Activated T-cell treated with anti-CD3 and anti-CD28 coated beads, Interleukin-2, amount 50 U/mL, for 48 hours (primary cell): ENCODE data around the gene TBCD.
A peak's percentile ranks its signal among the peaks of the same experiment; 100 is the strongest.
"Not testable (repeated sequence)": the region's sequence is repeated elsewhere in the genome, so short reads cannot be mapped to it uniquely, and the experiment has no call there.

ENCODE experiments used
- DNase-seq, 2 experiments: peaks; one replicate each; pipeline ENCODE4 v3.0.0-alpha.2; 2020

TBCD gene

GRCh38 chr17:82767041-82767754 is 15.3 kb downstream of the TBCD start:
- DNase-seq: peak; percentile 62 to 66

DNA sequence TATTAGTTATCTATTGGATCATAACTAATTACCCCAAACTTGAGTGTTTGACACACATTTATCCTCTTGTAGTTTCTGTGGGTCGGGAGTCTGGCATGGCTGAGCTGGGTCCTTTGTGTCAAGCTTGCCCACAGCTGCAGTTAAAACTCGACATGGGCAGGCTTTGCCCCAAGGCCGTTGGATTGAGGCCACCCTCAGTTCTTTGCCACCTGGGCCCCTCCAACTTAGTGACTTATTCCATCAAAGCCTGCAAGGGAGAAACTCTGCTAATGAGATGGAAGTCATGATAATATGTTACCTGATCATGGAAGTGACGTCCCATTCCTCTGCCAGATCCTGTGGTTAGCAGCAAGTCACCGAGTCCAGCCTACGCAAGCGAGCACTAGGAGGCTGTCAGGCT is 17.2 kb downstream of the TBCD start:
- DNase-seq: no peak

DNA sequence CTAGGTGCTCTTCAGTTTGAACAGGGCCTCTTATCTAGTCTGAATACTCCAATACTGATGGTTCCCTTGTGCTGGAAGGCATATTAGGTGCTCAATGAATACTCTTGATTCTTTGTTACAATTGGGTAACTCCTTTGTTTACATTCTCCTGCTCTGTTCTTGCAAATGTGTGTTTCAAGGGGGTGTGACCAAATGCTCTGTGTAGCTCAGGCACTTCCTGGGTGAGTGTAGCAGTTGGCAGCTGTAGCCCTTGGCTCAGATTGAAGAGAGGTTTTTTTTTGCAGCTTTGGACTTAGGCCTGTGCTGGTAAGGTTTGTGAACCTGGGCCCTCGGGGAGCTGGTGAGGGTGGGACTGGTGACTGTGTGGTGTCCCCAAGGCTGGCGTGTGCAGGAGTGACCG is 20.2 kb downstream of the TBCD start:
- DNase-seq: no peak

- DNase-seq: not testable (repeated sequence)
These were observed 22.6 kb downstream of the TBCD start for GRCh38 chr17:82774456-82774855.

- peak; percentile 58 to 68 for DNase-seq
These were observed 23.3 kb downstream of the TBCD start for GRCh38 chr17:82775001-82775823.

GRCh38 chr17:82776454-82776853 is 24.6 kb downstream of the TBCD start:
- no peak for DNase-seq

- DNase-seq: not testable (repeated sequence)
These were observed 26.0 kb downstream of the TBCD start for GRCh38 chr17:82777778-82778375.

- DNase-seq: no peak
These were observed 27.7 kb downstream of the TBCD start for GRCh38 chr17:82779541-82779940.

- no peak for DNase-seq
These were observed 28.3 kb downstream of the TBCD start for GRCh38 chr17:82780195-82780594.

DNA sequence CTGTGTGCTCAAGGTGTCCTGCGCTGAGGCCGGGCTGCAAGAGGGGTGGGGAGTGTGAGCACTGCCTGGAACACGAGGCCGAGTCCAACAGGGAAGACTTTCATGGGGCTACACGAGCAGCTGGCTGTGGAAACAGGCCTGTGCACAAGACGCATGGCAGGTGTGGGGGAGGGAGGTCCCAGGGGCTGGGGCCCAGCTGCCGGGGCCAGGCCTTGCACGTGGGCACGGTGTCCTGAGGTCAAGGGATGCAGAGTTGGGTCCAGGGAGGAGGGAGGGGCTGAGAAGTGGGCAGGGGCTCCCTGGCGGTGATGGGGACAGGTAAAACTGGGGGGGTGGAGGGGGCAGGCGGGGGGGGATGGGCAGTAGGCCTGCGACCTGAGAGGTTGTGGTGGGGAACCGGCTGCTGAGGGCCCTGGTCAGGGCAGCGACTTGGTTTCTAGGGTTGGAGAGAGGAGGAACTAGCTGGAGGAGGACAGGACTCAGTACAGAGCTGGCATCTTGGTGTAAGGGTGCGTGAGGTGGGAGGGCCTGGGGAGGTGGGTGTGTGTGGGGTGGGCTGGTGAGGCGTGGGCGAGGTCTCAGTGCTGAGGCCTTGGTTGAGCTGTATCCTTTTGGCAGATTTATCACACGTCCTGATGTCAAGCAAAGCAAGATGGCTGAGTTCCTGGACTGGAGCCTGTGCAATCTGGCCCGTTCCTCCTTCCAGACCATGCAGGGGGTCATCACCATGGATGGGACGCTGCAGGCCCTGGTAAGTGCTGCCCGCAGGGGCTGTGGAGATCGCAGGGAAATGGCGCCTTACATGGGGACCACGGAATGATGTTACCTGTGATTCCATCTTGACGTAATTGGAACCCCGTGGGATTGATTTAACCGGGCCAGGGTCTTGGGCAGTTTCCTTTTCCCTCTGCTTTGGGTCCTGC is 29.4 kb downstream of the TBCD start:
- DNase-seq: no peak

DNA sequence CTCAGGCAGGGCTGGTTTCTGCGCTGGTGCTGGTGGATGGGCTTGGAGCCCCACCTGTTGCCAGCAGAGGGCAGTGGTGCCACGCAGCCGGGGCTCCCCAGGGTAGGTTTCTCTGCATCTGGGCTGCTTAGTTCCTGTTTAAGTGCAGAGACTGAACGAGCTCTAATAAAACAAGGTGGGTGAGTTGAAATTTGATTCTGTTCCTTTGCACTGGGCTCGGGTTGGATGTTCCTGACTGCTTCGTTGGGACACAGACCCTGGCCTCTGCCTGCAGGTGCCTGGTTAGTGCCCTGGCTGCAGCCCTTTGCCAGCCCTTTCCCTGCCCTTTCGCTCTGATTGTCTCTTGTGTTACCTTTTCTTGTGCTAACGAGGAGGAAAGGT is 30.0 kb downstream of the TBCD start:
- peak; percentile 86 to 88 for DNase-seq

DNA sequence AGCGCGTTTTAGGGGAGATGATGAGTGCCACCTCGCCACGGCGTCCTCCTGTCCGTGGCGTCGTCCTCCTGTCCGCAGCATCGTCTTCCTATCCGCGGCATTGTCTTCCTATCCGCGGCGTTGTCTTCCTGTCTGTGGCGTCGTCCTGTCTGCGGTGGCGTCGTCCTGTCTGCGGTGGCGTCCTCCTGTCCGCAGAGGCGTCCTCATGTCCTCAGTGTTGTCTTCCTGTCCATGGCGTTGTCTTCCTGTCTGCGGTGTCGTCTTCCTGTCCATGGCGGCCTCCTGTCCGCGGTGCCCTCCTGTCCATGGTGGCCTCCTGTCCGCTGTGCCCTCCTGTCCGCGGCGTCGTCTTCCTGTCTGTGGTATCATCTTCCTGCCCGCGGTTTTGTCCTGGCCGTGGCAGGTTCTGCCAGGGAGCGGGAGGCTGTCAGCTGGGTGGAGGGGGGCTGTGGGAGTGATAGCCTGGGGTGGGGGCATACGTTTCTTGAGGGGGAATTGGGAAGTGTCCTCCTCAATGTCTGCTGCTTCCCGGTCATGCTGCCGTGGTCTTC is 30.9 kb downstream of the TBCD start:
- no peak for DNase-seq

DNA sequence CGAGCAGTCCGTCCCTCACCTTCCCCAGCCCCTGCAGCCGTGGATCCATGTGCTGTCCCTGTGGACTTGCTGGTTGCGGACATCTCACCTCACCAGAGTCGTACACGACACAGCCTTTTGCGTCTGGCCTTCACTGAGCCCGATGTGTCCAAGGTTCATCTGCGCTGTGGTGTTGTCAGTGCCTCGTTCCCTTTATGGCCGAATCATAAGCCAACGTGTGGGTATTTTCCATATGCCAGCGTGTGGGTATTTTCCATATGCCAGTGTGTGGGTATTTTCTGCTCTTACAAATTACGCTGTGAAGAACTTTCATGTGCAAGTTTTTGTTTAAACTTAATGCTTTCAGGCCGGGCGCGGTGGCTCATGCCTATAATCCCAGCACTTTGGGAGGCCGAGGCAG is 31.6 kb downstream of the TBCD start:
- DNase-seq: no peak

DNA sequence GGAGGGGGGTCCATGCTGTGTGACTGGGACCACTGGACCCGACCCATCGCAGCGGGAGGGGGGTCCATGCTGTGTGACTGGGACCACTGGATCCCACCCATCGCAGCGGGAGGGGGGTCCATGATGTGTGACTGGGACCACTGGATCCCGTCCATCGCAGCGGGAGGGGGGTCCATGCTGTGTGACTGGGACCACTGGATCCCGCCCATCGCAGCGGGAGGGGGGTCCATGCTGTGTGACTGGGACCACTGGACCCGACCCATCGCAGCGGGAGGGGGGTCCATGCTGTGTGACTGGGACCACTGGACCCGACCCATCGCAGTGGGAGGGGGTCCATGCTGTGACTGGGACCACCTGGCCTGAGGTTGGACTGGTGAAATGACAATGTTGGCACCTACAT is 33.7 kb downstream of the TBCD start:
- not testable (repeated sequence) for DNase-seq

DNA sequence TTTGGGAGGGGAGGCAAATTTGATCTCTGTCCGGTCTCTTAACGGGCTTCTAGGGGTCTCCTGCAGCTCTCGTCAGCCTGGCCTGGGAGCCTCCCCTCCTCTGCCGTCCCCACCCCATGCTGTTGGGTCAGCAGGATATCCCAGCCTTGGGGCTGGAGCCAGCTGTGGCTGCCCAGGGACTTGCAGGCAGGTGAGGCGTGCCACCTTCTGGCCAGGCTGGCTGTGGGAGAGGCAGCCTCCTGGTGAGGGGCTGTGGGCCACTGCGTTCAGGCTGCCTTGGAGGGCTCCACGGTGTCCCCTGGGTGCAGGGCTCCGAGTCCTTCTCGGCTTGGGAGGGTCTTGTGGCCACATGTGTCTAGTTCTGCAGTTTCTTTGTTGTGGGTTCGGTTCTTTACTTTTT is 34.6 kb downstream of the TBCD start:
- DNase-seq: no peak

DNA sequence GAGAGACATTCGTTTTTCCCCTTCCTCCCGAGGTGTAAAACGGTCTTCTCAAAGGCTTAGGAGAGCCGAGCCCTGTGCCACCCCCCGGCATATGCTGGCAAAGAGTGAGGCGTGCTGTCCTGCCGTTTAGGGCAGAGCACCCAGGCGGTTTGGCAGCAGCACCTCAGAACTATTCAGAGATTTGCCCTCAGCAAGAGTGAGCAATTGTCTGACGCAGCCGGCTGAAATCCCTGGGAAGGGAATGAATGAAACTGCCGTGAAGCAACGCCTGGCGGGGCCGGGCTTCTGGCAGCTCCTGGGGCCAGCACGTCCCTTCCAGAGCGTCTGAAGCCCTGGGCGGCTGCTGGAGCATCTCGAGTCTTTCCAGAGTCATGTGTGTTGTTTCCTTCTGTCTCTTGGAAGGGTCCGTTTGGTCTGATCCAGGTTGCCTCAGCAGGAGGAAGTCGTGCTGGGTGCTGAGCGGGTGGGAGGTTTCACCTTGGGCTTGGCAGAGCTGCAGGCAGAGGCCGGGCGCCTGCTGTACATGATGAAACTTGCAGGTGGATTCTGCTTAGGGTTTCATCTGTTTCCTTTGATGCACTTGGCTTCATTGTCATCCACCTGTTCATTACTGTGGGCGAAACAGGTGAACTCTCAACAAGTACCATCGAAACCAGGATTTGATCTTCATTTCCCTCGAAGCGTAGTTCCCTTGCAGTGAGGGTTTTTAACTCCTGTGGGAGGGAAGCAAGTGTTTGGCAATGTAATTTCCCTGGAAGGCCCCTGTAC is 35.4 kb downstream of the TBCD start:
- DNase-seq: no peak

GRCh38 chr17:82788206-82789001 is 36.5 kb downstream of the TBCD start:
- DNase-seq: no peak

DNA sequence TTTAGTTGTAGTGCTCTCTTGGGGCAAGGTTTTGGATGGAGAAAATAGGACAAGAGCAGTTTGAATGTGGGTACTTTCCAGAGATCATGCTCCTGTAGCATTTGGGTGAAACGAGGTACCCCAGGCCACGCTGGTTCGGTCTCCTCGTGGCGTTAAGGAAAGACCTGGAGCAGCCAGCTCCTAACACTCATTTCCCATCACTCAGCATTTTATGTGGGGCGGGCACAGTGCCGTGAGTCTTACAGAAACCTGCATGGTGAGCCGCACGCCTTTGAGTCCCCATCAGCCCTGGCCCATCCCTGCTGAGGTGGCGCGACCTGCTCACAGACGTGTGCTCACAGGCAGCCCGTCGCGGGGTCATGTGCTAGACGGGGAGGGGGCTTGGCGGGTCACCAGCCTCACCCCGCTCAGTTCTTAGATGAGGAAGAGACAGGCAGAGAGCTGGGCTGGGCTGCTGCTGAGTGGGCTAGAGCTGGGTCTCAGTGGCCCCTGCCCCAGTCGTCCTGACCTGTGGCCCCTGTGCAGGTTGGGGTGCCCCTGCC is 37.3 kb downstream of the TBCD start:
- DNase-seq: no peak

DNA sequence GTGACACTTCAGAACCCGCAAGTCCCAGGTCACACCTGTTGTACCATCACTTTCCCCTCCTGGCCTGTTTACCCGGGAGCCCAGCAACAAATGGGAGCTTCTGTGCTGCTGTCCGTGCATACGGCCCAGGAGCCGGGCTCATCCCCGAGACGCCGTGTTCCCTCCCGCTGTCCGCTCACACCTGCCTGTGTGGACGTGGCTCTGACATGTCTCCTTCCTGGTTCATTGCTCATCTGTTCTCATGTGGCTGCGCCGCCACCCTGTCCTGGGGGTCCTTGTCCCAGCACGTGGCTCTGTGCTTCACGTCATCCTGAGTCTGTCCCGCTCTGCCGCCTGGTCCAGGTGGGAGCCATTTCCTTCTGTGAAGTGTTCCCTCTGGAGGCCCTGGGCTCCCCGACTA is 37.9 kb downstream of the TBCD start:
- DNase-seq: no peak

DNA sequence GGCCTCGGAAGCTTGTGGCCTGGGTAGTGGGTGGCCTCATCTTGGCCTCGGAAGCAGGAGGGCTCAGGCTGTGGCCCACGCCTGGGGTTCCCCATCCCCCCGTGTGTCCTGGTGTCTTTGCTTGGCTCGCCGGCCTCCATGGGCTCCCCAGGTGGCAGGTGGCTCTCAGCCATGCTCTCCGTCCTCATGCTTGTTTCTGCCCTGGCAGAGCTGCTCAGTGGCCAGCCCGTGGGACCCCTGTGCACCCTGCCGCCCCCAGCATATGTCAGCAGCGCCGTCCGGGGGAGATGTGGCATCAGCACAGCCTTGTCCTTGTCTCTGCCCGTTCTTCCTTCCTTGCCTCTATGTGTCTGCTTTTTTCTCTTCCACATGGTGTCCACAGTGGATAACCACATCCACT is 38.5 kb downstream of the TBCD start:
- DNase-seq: no peak

GRCh38 chr17:82791532-82791931 is 39.7 kb downstream of the TBCD start:
- DNase-seq: no peak
